Endothelial cell of umbilical vein (primary cell): ENCODE measurements around the gene MTFMT. TPM values are rescaled to one million over a fixed set of nuclear protein-coding genes. Genes with fewer than 3 reads are reported as not detected.

Source experiments
- BruUV-seq: library from RNA; stranded (reverse); fragments of 400-500 nt; replicated peaks from 2 replicates; lab custom pipeline; 2021; lab: Mats Ljungman, UMichigan
- CTCF ChIA-PET: fragments of 300-600, 350-600 bp; sonication (Branson Sonifier 250); formaldehyde crosslinking; loops from one replicate; lab custom pipeline; 2021; ENCODE audit warnings: antibody characterized with exemption, inconsistent platforms; lab: Charles Lee
- POLR2A ChIA-PET: fragments of 300-600, 350-600 bp; sonication (Branson Sonifier 250); formaldehyde crosslinking; loops from one replicate; lab custom pipeline; 2021; ENCODE audit warnings: antibody characterized with exemption, inconsistent platforms; lab: Charles Lee
- DNase-seq: peaks from one replicate; pipeline ENCODE4 v3.0.0-alpha.2; 2011; ENCODE audit warnings: low read depth, low spot score
- FAIRE-seq: peaks from 2 replicates; lab custom pipeline; 2011; peaks lifted over from hg19 to GRCh38; lab: Jason Lieb, UNC
- H2AFZ ChIP-seq: 2 replicates; pipeline ENCODE4 v1.6.0; 2012; ENCODE audit warnings: low read depth, low read length, control low read depth, inconsistent platforms
- H3K27ac ChIP-seq: 2 replicates; pipeline ENCODE4 v1.5.1; 2011; ENCODE audit warnings: low read depth, mild to moderate bottlenecking, control low read depth, low read length, moderate library complexity; ENCODE audit not compliant: insufficient read depth
- H3K27me3 ChIP-seq, 2 experiments: 2 replicates each; pipeline versions ENCODE4 v1.6.0 to v1.6.1; 2011; ENCODE audit warnings: low read length in 2 of 2, mixed read lengths in 1 of 2; ENCODE audit not compliant: control insufficient read depth in 2 of 2, insufficient read depth in 2 of 2
- H3K36me3 ChIP-seq, 2 experiments: 2 replicates in 1 of 2; 3 replicates in 1 of 2; pipeline ENCODE4 v1.5.1; 2011; ENCODE audit warnings: low read length in 2 of 2, mild to moderate bottlenecking in 1 of 2, moderate library complexity in 1 of 2; ENCODE audit not compliant: control insufficient read depth in 2 of 2, insufficient read depth in 2 of 2; ENCODE audit errors: extremely low read depth in 1 of 2
- H3K4me1 ChIP-seq: 3 replicates; pipeline ENCODE4 v1.5.1; 2011; ENCODE audit warnings: mild to moderate bottlenecking, low read length; ENCODE audit not compliant: control insufficient read depth, insufficient read depth; ENCODE audit errors: extremely low read depth
- H3K4me2 ChIP-seq: 2 replicates; pipeline ENCODE4 v1.6.1; 2011; ENCODE audit warnings: low read length, control low read depth, mixed read lengths; ENCODE audit not compliant: insufficient read depth
- H3K4me3 ChIP-seq, 3 experiments: fragments of 200-600 bp in 1 of 3; sonication (generic), shearing (Covaris generic) in 1 of 3; replicated peaks in 1 of 3; 2 replicates each; pipeline ENCODE4 v1.5.1; 2011 to 2016; ENCODE audit warnings: control low read depth in 3 of 3, low read length in 3 of 3, mild to moderate bottlenecking in 2 of 3, inconsistent platforms in 1 of 3, low read depth in 1 of 3, moderate library complexity in 1 of 3; ENCODE audit not compliant: insufficient read depth in 1 of 3
- H3K79me2 ChIP-seq: 2 replicates; pipeline ENCODE4 v1.6.0; 2012; ENCODE audit warnings: low read length, inconsistent platforms; ENCODE audit not compliant: control insufficient read depth, insufficient read depth
- H3K9ac ChIP-seq: replicated peaks from 2 replicates; pipeline ENCODE3; 2011; ENCODE audit warnings: low read length, control low read depth; ENCODE audit not compliant: insufficient read depth; ENCODE audit errors: extremely low read depth
- H3K9me1 ChIP-seq: replicated peaks from 3 replicates; pipeline ENCODE4 v1.6.0; 2011; ENCODE audit warnings: mild to moderate bottlenecking, low read length; ENCODE audit not compliant: control insufficient read depth, insufficient read depth; ENCODE audit errors: extremely low read depth
- H3K9me3 ChIP-seq: replicated peaks from 2 replicates; pipeline ENCODE4 v1.5.1; 2012; ENCODE audit warnings: low read length, inconsistent platforms; ENCODE audit not compliant: control insufficient read depth, insufficient read depth
- H4K20me1 ChIP-seq: replicated peaks from 2 replicates; pipeline ENCODE3; 2011; ENCODE audit warnings: mild to moderate bottlenecking, low read length; ENCODE audit not compliant: control insufficient read depth, insufficient read depth; ENCODE audit errors: extremely low read depth
- EZH2 ChIP-seq: IDR thresholded peaks from 2 replicates; pipeline ENCODE4 v1.6.1; 2012; ENCODE audit warnings: borderline replicate concordance, low read depth, mild to moderate bottlenecking, moderate library complexity, low read length, inconsistent platforms; ENCODE audit not compliant: severe bottlenecking
- FOS ChIP-seq: IDR thresholded peaks from 2 replicates; pipeline ENCODE4 v1.6.1; 2011; ENCODE audit warnings: mild to moderate bottlenecking, low read length, moderate library complexity, borderline replicate concordance; ENCODE audit not compliant: insufficient read depth
- GATA2 ChIP-seq: IDR thresholded peaks from 2 replicates; pipeline ENCODE4 v1.7.0; 2011; ENCODE audit warnings: low read depth, mild to moderate bottlenecking, moderate library complexity, mixed read lengths, low read length; ENCODE audit not compliant: insufficient read length, insufficient read depth
- JUN ChIP-seq: IDR thresholded peaks from 2 replicates; pipeline ENCODE4 v1.6.1; 2011; ENCODE audit warnings: borderline replicate concordance, low read depth; ENCODE audit not compliant: insufficient read length, insufficient read depth
- MYC ChIP-seq: IDR thresholded peaks from one replicate; pipeline ENCODE4 v1.6.1; 2011; ENCODE audit warnings: mild to moderate bottlenecking, low read depth, low read length
- POLR2A ChIP-seq: IDR thresholded peaks from 2 replicates; pipeline ENCODE4 v1.6.1; 2012; ENCODE audit warnings: low read depth, mild to moderate bottlenecking, control low read depth, low read length
- POLR2AphosphoS5 ChIP-seq: IDR thresholded peaks from 2 replicates; pipeline ENCODE4 v1.6.1; 2012; ENCODE audit warnings: low read depth, mild to moderate bottlenecking, control low read depth, low read length, moderate library complexity; ENCODE audit not compliant: insufficient read depth
- dilution Hi-C: fragments of 300-500 bp; cut with MboI; formaldehyde crosslinking; loops from one replicate; pipeline ENCODE4 v1.15.0; 2019; ENCODE audit warnings: low sequenced_read_pairs; ENCODE audit not compliant: extremely low pct_ligation_motif_present
- intact Hi-C: fragments of 100-400 bp; cut with micrococcal nuclease; formaldehyde crosslinking; loops from one replicate; pipeline ENCODE4 v1.10.0; 2022
- polyA plus RNA-seq, 4 experiments: library from polyadenylated mRNA; depleted of rRNA in 3 of 4; stranded (reverse) in 3 of 4; unstranded in 1 of 4; fragments of >200 nt; gene quantifications; 2 replicates each; pipeline versions ENCODE4 v1.2.1 to v1.2.3, GENCODE V29; 2011 to 2012; ENCODE audit warnings: missing spikeins in 1 of 4
- total RNA-seq: library from RNA; stranded (reverse); gene quantifications from 2 replicates; pipeline ENCODE4 v1.2.3, GENCODE V29; 2021
- TF ChIP-seq, protein P1 (sequence below): IDR thresholded peaks from 2 replicates; pipeline ENCODE4 v1.6.1; 2011; ENCODE audit not compliant: insufficient read depth, insufficient read length
- TF ChIP-seq, protein P2 (sequence below), 2 donors: IDR thresholded peaks; 1 replicate in 1 of 2; 2 replicates in 1 of 2; pipeline ENCODE4 v1.5.1; 2011; ENCODE audit warnings: low read length in 2 of 2, mild to moderate bottlenecking in 2 of 2, moderate library complexity in 2 of 2, control low read depth in 1 of 2, inconsistent platforms in 1 of 2, low read depth in 1 of 2; ENCODE audit not compliant: insufficient read depth in 1 of 2; ENCODE audit errors: extremely low read depth in 1 of 2

Gene MTFMT
- total and polyA plus RNA-seq, 2 donors (not counting 3 experiments of a cell fraction or from before 2014, with no cell fraction given), result 7.5 to 20.4 TPM

DNA sequence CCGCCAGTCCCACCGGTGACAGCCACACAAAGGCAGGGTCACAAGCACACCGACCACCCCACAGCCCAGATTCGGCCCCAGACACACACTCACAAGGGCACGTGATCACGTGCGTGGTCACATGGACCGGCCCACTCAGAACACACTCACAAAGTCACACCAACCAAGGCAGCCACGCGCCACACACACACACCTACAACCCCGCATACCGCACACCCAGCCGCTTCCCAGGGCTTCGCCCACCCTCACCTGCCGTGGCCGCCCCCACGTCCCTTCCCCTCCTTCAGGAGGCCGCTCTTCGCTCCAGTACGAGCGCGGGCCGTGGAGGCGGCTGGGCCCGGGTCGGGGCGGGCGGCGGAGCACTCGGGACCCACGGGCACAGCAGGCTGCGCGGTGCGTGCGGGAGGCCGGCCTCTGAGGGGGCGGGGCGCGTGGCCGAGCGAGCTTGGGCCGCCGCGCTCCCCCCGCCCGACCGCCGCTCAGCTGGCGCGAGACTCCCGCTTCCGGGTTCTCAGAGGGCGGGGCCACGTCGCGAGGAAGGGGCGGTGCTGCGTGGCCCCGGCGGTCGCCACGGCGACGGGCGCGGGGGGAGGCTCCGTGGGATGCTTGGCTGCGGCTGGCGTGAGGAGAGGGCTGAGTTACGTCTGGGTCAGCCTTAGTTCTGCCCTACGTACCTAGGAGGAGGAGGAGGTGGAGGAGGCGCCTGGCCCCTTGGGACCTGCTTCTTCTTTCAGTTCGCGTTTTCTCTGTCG is 39.8 kb downstream of the MTFMT start, which contains the start of gene SPG21:
Gene SPG21, minus strand, starts transcription at position 499 of the 752 bp plus-strand sequence. CDS start 6,345 bp downstream, outside the sequence.
- DNase-seq, result peak; percentile 97
- peak within 1 kb of the TSS; percentile 99 for H2AFZ ChIP-seq
- no peaks in the 10 kb centered on the region for H3K27me3 ChIP-seq
- CTCF ChIA-PET, result interaction anchor here (1.1 kb wide), 1 partner anchor 19 kb away, joined by 3 read pairs; no protein-coding TSS in a partner anchor
- dilution Hi-C loops (no loop called here), intact Hi-C loops (loop anchor here (2.0 to 5.0 kb wide), 2 partner anchors 39 to 147 kb away; partner anchors contain the start of genes MTFMT and PLEKHO2)
- peak within 1 kb of the TSS; percentile 97 for H3K9ac ChIP-seq
- H3K4me2 ChIP-seq, result peak within 1 kb of the TSS; percentile 99
- H3K9me3 ChIP-seq, result no peaks in the 10 kb centered on the region
- H3K4me3 ChIP-seq, result peak within 1 kb of the TSS; percentile 93 to 99 (median 94)
- peak within 1 kb of the TSS; percentile 97 for H3K27ac ChIP-seq
- H3K4me1 ChIP-seq, result peaks cover 27% of the 10 kb centered on the region
- TF ChIP-seq, protein P1, sequence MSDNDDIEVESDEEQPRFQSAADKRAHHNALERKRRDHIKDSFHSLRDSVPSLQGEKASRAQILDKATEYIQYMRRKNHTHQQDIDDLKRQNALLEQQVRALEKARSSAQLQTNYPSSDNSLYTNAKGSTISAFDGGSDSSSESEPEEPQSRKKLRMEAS, result peak; percentile 94
- peak; percentile 89 for TF ChIP-seq POLR2A
- no peak for TF ChIP-seq MYC
- POLR2A ChIA-PET, result interaction anchor here (0.6 kb wide), 2 partner anchors 8 to 22 kb away, joined by 4 to 14 read pairs; no protein-coding TSS in a partner anchor
- peaks cover 25% of the 10 kb centered on the region for H3K79me2 ChIP-seq
- H3K9me1 ChIP-seq, result no peaks in the 10 kb centered on the region
- no peaks in the 10 kb centered on the region for H4K20me1 ChIP-seq
- FAIRE-seq, result peak; percentile 89
- no peaks in the 10 kb centered on the region for H3K36me3 ChIP-seq
- no TSS peak for BruUV-seq

DNA sequence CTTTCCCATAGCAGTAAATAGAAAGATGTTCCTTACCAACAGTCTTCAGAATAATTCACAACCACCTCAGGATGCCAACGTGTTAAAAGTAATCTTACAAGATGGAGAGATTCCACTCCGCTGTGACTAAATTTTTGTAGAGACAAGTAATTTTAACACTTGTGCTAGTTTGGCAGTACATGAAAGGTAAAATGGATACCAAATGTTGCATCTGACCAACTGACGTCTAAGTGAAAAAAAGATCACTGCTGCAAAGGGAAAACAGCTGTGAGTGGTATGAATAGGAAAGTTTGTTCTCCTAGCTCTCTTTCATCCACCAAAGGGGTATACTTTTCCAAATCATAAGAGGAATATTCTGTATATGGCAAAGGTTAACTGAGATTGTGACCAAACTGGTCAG is 42.3 kb downstream of the MTFMT start:
- Histone ChIP-seq H3K9me1 (no peaks in the 10 kb centered on the region), H3K27ac (no peak overlapping the region), H3K4me2 (no peak overlapping the region), H3K4me3 (no peak overlapping the region), H4K20me1 (no peaks in the 10 kb centered on the region), H3K27me3 (no peaks in the 10 kb centered on the region), H3K9ac (no peak overlapping the region), H2AFZ (no peak overlapping the region), H3K9me3 (no peaks in the 10 kb centered on the region), H3K4me1 (peaks cover 27% of the 10 kb centered on the region), H3K36me3 (peaks cover 0 to 4% of the 10 kb centered on the region in 2 experiments), H3K79me2 (peaks cover 32% of the 10 kb centered on the region)
- TF ChIP-seq FOS, result no peak
- TF ChIP-seq JUN, result no peak
- TF ChIP-seq, protein P1, result no peak
- no peak for TF ChIP-seq POLR2AphosphoS5
- no peak for TF ChIP-seq POLR2A
- TF ChIP-seq GATA2, result no peak
- TF ChIP-seq, protein P2, sequence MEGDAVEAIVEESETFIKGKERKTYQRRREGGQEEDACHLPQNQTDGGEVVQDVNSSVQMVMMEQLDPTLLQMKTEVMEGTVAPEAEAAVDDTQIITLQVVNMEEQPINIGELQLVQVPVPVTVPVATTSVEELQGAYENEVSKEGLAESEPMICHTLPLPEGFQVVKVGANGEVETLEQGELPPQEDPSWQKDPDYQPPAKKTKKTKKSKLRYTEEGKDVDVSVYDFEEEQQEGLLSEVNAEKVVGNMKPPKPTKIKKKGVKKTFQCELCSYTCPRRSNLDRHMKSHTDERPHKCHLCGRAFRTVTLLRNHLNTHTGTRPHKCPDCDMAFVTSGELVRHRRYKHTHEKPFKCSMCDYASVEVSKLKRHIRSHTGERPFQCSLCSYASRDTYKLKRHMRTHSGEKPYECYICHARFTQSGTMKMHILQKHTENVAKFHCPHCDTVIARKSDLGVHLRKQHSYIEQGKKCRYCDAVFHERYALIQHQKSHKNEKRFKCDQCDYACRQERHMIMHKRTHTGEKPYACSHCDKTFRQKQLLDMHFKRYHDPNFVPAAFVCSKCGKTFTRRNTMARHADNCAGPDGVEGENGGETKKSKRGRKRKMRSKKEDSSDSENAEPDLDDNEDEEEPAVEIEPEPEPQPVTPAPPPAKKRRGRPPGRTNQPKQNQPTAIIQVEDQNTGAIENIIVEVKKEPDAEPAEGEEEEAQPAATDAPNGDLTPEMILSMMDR (IDR thresholded peaks at IDR 0.05; ENCODE audit: extremely low read depth in 1 of 2, insufficient read depth in 1 of 2, low read depth in 1 of 2, low read length in 2 of 2), result no peak
- no peak for TF ChIP-seq EZH2
- no peak for TF ChIP-seq MYC
- ChIA-PET POLR2A (no interaction called here), CTCF (interaction anchor here (0.6 kb wide), 1 partner anchor 18 kb away, joined by 3 read pairs; no protein-coding TSS in a partner anchor)
- FAIRE-seq (peak; percentile 24), DNase-seq (no peak)
- dilution Hi-C loops (no loop called here), intact Hi-C loops (loop anchor here (5.0 kb wide), 1 partner anchor 145 kb away; the partner anchor contains the start of gene PLEKHO2)
- no TSS peak for BruUV-seq
